Small intestine (tissue), 7 donors: Measurements from ENCODE around the gene FHIP2A. TPM values are rescaled to one million over a fixed set of nuclear protein-coding genes. Genes with fewer than 3 reads are reported as not detected.
"Not testable (repeated sequence)": the region's sequence is repeated elsewhere in the genome, so short reads cannot be mapped to it uniquely, and the experiment has no call there.

ENCODE experiments used
- DNase-seq, 2 donors: peaks; one replicate each; pipeline versions ENCODE4 v3.0.0 to v3.0.0-alpha.2; 2013
- FAIRE-seq: peaks from 2 replicates; lab custom pipeline; 2012; peaks lifted over from hg19 to GRCh38; lab: Jason Lieb, UNC
- H3K27ac ChIP-seq, 3 donors: one replicate each; pipeline ENCODE4 v1.5.1; 2013; ENCODE audit warnings: low read length in 2 of 3, mild to moderate bottlenecking in 2 of 3, control low read depth in 1 of 3, inconsistent platforms in 1 of 3, low read depth in 1 of 3, moderate library complexity in 1 of 3
- H3K27me3 ChIP-seq, 3 donors: one replicate each; pipeline ENCODE4 v1.6.1; 2013; ENCODE audit warnings: low read length in 3 of 3, inconsistent platforms in 1 of 3; ENCODE audit not compliant: control insufficient read depth in 3 of 3, insufficient read depth in 3 of 3
- H3K36me3 ChIP-seq, 3 donors: one replicate each; pipeline ENCODE4 v1.6.1; 2013; ENCODE audit warnings: low read length in 3 of 3, inconsistent platforms in 1 of 3, low read depth in 1 of 3, mild to moderate bottlenecking in 1 of 3, moderate library complexity in 1 of 3; ENCODE audit not compliant: control insufficient read depth in 3 of 3, insufficient read depth in 2 of 3
- H3K4me1 ChIP-seq, 3 donors: one replicate each; pipeline ENCODE4 v1.6.1; 2013; ENCODE audit warnings: low read length in 2 of 3, inconsistent platforms in 1 of 3, low read depth in 1 of 3, mild to moderate bottlenecking in 1 of 3, moderate library complexity in 1 of 3; ENCODE audit not compliant: control insufficient read depth in 3 of 3, insufficient read depth in 2 of 3
- H3K4me3 ChIP-seq, 3 donors: one replicate each; pipeline ENCODE4 v1.5.1; 2013; ENCODE audit warnings: low read length in 3 of 3, control low read depth in 1 of 3, inconsistent platforms in 1 of 3, low read depth in 1 of 3, mild to moderate bottlenecking in 1 of 3, moderate library complexity in 1 of 3
- H3K9me3 ChIP-seq, 2 donors: one replicate each; pipeline ENCODE4 v1.6.1; 2013; ENCODE audit warnings: low read depth in 1 of 2, low read length in 1 of 2; ENCODE audit not compliant: control insufficient read depth in 2 of 2, insufficient read depth in 1 of 2
- WGBS, 3 donors: extraction: QIAGEN DNeasy Blood & Tissue Kit; methylation state at CpG; one replicate each; pipeline ENCODE4 v1.1.7; 2013; 5-methylcytosine and 5-hydroxymethylcytosine counted together
- polyA plus RNA-seq, 4 donors: library from polyadenylated mRNA; stranded (reverse) in 3 of 4; unstranded in 1 of 4; fragments of 200-250 nt in 3 of 4; fragments of 120-200 nt in 1 of 4; gene quantifications; one replicate each; pipeline versions ENCODE4 v1.2.1 to v1.2.3, GENCODE V29; 2013
- donor health status: healthy with polysubstance abuse.
- donor health status: control.
- donor health status: control.
- donor health status: Bipolar disorder and iron deficiency.
- donor health status: healthy.

FHIP2A gene
- polyA plus RNA-seq, 4 donors, result 4.9 to 14.1 (median 9.6) TPM

GRCh38 chr10:114855776-114856543 is 34.4 kb downstream of the FHIP2A start:
- H3K4me3 ChIP-seq, result no peak overlapping the region
- 71 to 86% (median 75%) methylated on average over 7 of the region's 7 CpGs for WGBS, 3 donors
- H3K9me3 ChIP-seq, result no peaks in the 10 kb centered on the region
- peaks cover 3 to 23% (median 18%) of the 10 kb centered on the region in 3 donors for H3K36me3 ChIP-seq
- H3K27me3 ChIP-seq, result no peaks in the 10 kb centered on the region
- H3K27ac ChIP-seq, result no peak overlapping the region
- DNase-seq (no peak), FAIRE-seq (no peak)
- no peaks in the 10 kb centered on the region for H3K4me1 ChIP-seq

GRCh38 chr10:114856544-114857287 is 35.1 kb downstream of the FHIP2A start:
- no peak for FAIRE-seq
- Histone ChIP-seq H3K36me3 (peaks cover 5 to 25% (median 17%) of the 10 kb centered on the region in 3 donors), H3K27ac (no peak overlapping the region), H3K9me3 (no peaks in the 10 kb centered on the region), H3K4me3 (no peak overlapping the region), H3K27me3 (no peaks in the 10 kb centered on the region), H3K4me1 (no peaks in the 10 kb centered on the region)
- no peak for DNase-seq
- WGBS, 3 donors, result 78 to 85% (median 79%) methylated on average over 9 of the region's 9 CpGs

- H3K36me3 ChIP-seq, result peaks cover 5 to 22% (median 17%) of the 10 kb centered on the region in 3 donors
- H3K9me3 ChIP-seq, result not testable (repeated sequence)
Measured at GRCh38 chr10:114857288-114857565, 35.6 kb downstream of the FHIP2A start.

GRCh38 chr10:114857922-114858629 is 36.5 kb downstream of the FHIP2A start:
- H3K27ac ChIP-seq, result no peak overlapping the region
- 36 to 65% (median 48%) methylated on average over 2 of the region's 2 CpGs for WGBS, 3 donors
- H3K27me3 ChIP-seq, result no peaks in the 10 kb centered on the region
- no peaks in the 10 kb centered on the region for H3K4me1 ChIP-seq
- no peaks in the 10 kb centered on the region for H3K9me3 ChIP-seq
- no peak overlapping the region for H3K4me3 ChIP-seq
- H3K36me3 ChIP-seq, result peaks cover 8 to 21% (median 17%) of the 10 kb centered on the region in 3 donors
- DNase-seq, result no peak
- no peak for FAIRE-seq

More at GRCh38 chr10:114857288-114857565, 35.6 kb downstream of the FHIP2A start:
- not testable (repeated sequence) for H3K4me3 ChIP-seq, DNase-seq, H3K4me1 ChIP-seq, H3K27me3 ChIP-seq, FAIRE-seq, H3K27ac ChIP-seq
- WGBS, 3 donors, result 91 to 96% (median 92%) methylated on average over 8 of the region's 8 CpGs

GRCh38 chr10:114859222-114859621 is 37.6 kb downstream of the FHIP2A start:
- no peak for FAIRE-seq
- Histone ChIP-seq H3K36me3 (peaks cover 8 to 21% (median 14%) of the 10 kb centered on the region in 3 donors), H3K27me3 (no peaks in the 10 kb centered on the region), H3K4me3 (no peak overlapping the region), H3K27ac (no peak overlapping the region), H3K9me3 (no peaks in the 10 kb centered on the region), H3K4me1 (no peaks in the 10 kb centered on the region)
- peak in 1 of 2 donors; percentile 6 for DNase-seq
- 68 to 81% (median 78%) methylated on average over 7 of the region's 7 CpGs for WGBS, 3 donors

- 90 to 92% (median 90%) methylated on average over 4 of the region's 4 CpGs for WGBS, 3 donors
- H3K4me1 ChIP-seq, result no peaks in the 10 kb centered on the region
- H3K27ac ChIP-seq, result no peak overlapping the region
- no peaks in the 10 kb centered on the region for H3K27me3 ChIP-seq
- FAIRE-seq, result no peak
- H3K9me3 ChIP-seq, result no peaks in the 10 kb centered on the region
- DNase-seq, result no peak
- H3K4me3 ChIP-seq, result no peak overlapping the region
- peaks cover 4 to 8% (median 5%) of the 10 kb centered on the region in 3 donors for H3K36me3 ChIP-seq
Measured at GRCh38 chr10:114862456-114862855, 40.9 kb downstream of the FHIP2A start.

GRCh38 chr10:114867365-114867764 is 45.8 kb downstream of the FHIP2A start:
- Histone ChIP-seq H3K9me3 (no peaks in the 10 kb centered on the region), H3K27ac (no peak overlapping the region), H3K27me3 (peaks cover 0 to 3% (median 0%) of the 10 kb centered on the region in 3 donors), H3K4me1 (no peaks in the 10 kb centered on the region), H3K4me3 (no peak overlapping the region), H3K36me3 (peaks cover 0 to 3% (median 0%) of the 10 kb centered on the region in 3 donors)
- no peak for FAIRE-seq
- 73 to 98% (median 94%) methylated on average over 2 of the region's 2 CpGs for WGBS, 3 donors
- DNase-seq, result no peak

- DNase-seq (no peak), FAIRE-seq (no peak)
- Histone ChIP-seq H3K27ac (no peak overlapping the region), H3K4me1 (no peaks in the 10 kb centered on the region), H3K27me3 (peaks cover 0 to 4% (median 3%) of the 10 kb centered on the region in 3 donors), H3K4me3 (no peak overlapping the region), H3K36me3 (no peaks in the 10 kb centered on the region), H3K9me3 (no peaks in the 10 kb centered on the region)
- WGBS, 3 donors, result 77 to 87% (median 79%) methylated on average over 1 of the region's 1 CpG
Measured at GRCh38 chr10:114868870-114869519, 47.4 kb downstream of the FHIP2A start.
